Measurements from ENCODE around the gene IRAG1. TPM values are rescaled to one million over a fixed set of nuclear protein-coding genes. Genes with fewer than 3 reads are reported as not detected.

IRAG1 gene
- total RNA-seq, 6 experiments from 2014 or later, result 35.5 to 73.3 (median 38.2) TPM

DNA sequence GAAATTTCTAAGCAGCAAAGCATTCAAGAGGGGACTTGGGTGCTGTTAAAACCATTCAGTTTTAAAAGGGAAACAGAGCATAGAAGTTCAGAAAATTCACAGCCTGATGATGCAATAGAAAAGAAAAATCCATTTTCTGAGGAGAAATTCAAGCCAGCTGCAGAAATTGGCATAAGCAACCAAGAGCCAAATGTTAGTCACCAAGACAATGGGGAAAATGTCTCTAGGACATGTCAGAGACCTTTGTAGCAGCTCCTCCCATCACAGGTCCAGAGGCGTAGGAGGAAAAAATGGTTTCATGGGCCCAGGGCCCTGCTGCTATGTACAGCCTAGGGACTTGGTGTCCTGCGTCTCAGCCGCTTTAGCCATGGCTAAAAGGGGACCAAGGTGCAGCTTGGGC lies 5.5 kb upstream of the IRAG1 start:
- Mint-ChIP-seq H3K4me1 (ENCODE audit: low read depth) (peaks cover 34% of the 10 kb centered on the region), H3K27me3 (ENCODE audit: insufficient read depth) (no peaks in the 10 kb centered on the region; the same call in none of the 2 replicates), H3K36me3 (ENCODE audit: low read depth) (peaks cover 14% of the 10 kb centered on the region), H3K4me3 (no peak overlapping the region), H3K27ac (no peak overlapping the region), H3K9me3 (peaks cover 23% of the 10 kb centered on the region)
- DNase-seq, result no peak
- TF ChIP-seq, protein P1, sequence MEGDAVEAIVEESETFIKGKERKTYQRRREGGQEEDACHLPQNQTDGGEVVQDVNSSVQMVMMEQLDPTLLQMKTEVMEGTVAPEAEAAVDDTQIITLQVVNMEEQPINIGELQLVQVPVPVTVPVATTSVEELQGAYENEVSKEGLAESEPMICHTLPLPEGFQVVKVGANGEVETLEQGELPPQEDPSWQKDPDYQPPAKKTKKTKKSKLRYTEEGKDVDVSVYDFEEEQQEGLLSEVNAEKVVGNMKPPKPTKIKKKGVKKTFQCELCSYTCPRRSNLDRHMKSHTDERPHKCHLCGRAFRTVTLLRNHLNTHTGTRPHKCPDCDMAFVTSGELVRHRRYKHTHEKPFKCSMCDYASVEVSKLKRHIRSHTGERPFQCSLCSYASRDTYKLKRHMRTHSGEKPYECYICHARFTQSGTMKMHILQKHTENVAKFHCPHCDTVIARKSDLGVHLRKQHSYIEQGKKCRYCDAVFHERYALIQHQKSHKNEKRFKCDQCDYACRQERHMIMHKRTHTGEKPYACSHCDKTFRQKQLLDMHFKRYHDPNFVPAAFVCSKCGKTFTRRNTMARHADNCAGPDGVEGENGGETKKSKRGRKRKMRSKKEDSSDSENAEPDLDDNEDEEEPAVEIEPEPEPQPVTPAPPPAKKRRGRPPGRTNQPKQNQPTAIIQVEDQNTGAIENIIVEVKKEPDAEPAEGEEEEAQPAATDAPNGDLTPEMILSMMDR (IDR thresholded peaks at IDR 0.05), result no peak

DNA sequence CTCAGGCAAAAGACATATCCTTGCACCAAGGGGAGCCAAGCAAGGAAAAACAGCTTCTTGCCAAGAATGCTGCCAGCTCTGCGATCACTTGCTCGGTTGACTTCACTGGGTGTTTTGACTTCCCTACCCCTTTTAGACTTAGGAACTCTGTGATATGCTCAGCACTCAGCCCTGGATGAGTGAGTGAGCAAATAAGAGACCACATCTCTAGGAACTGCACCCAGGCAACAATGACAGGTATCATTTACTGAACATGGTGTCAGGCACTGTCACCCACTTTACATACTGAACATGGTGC lies 3.7 kb upstream of the IRAG1 start:
- no peak for DNase-seq
- Mint-ChIP-seq H3K9me3 (peaks cover 23% of the 10 kb centered on the region), H3K4me3 (no peak overlapping the region), H3K27ac (no peak overlapping the region), H3K27me3 (ENCODE audit: insufficient read depth) (peaks cover 3% of the 10 kb centered on the region), H3K36me3 (ENCODE audit: low read depth) (peaks cover 14% of the 10 kb centered on the region), H3K4me1 (ENCODE audit: low read depth) (peaks cover 48% of the 10 kb centered on the region)
- TF ChIP-seq, protein P1 (IDR thresholded peaks at IDR 0.05), result no peak

DNA sequence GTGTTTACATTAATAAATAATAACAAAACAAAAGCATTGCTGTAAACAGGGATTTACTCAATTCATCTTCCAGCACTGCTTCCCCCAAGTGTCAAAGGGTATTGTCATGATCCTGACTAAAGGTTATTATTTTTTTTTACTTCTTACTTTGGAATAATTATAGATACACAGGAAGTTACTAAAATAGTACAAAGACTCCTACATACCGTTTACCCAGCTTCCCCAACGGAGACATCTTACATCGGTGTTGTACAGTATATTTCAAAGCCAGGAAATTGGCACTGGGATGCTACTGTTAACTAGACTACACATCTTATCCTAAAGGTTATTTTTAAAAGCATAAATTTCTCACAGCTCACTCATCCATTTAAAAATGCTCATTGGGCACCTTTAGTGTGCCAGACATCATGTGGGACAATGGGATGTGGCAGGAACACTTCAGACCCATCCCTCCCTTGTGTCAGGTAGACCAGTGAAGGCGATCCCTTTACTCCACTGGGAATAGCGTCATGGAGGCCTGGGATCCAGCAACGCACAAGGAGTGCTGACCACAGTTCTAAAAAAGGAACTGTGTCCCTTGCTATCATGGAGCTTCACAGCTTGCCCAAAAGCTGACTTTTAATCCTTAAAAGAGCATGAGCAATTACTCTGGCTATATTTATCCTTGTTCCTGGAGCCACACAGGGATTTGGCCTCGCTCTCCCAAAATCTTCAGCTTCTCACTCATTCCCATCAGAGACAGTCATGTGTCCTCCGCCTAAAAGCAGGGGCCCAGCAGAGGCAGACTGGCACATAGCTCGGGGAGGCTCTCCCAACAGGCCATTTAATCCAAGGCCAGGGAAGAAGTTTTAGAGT lies 3.1 kb upstream of the IRAG1 start:
- TF ChIP-seq, protein P1 (IDR thresholded peaks at IDR 0.05), result no peak
- Mint-ChIP-seq H3K36me3 (ENCODE audit: low read depth) (peaks cover 20% of the 10 kb centered on the region), H3K4me1 (ENCODE audit: low read depth) (peaks cover 53% of the 10 kb centered on the region), H3K4me3 (no peak overlapping the region), H3K9me3 (peaks cover 23% of the 10 kb centered on the region), H3K27ac (no peak overlapping the region; the same call in 1 of the 2 replicates), H3K27me3 (ENCODE audit: insufficient read depth) (peaks cover 3% of the 10 kb centered on the region)
- DNase-seq, result no peak

DNA sequence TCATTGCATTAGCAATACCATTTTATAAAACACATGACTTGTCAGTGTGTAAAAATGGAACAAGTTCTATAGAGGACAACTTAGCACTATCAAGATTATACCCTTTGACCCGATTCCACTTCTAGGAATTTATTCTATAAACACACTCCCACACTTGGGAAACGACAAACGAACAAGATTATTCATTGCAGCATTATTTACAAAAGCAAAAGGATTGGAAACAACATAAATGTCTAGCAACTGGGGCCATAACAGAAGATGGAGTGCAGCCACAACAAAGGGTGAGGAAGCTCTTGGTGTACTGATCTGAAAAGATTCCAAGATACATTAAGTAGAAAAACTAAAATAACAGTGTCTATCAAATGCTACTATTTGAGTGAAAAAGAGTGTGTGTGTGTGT lies 2.3 kb upstream of the IRAG1 start:
- H3K36me3 Mint-ChIP-seq (ENCODE audit: low read depth), result peaks cover 26% of the 10 kb centered on the region
- H3K27me3 Mint-ChIP-seq (ENCODE audit: insufficient read depth), result peaks cover 3% of the 10 kb centered on the region

DNA sequence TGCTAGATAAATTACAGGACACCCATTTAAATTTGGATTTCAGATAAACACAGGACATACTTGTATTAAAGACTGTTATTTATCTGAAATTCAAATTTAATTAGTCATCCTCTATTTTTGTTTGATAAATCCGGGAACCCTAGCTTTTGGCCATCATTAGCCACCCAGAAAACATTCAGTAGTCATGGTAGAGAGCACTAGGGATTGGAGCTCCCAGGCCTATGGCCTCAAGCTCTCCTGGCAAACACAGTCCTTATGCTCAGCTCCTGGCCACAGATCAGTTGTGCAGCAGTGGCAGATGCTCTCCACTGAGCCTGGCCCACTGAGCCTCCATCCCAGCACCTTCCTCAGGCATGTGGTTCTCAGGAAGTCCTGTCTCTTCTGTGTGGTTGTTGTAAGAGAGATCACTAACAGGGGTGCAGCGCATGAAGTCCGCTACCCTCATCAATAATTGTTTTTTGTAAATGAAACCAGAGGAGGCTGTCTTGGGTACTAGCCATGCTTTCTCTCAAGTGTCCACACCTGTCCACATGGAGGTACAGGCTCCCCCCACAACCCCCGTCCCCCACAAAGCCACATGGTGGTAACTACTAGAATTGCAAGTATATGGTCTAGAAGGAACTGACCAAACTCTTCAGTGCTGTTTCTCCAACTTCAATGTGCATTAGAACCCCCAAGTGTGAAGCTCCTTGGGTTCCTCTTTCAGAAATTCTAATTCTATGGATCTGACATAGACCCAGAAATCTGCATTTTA lies 1.1 kb upstream of the IRAG1 start:
- H3K36me3 Mint-ChIP-seq (ENCODE audit: low read depth), result peaks cover 32% of the 10 kb centered on the region
- peak; percentile 79 for DNase-seq
- H3K4me3 Mint-ChIP-seq, result peak overlapping the region; percentile 93
- H3K9me3 Mint-ChIP-seq, result peaks cover 14% of the 10 kb centered on the region
- TF ChIP-seq, protein P1 (IDR thresholded peaks at IDR 0.05), result peak; percentile 60
- H3K27me3 Mint-ChIP-seq (ENCODE audit: insufficient read depth), result peaks cover 3% of the 10 kb centered on the region
- peaks cover 67% of the 10 kb centered on the region for H3K4me1 Mint-ChIP-seq (ENCODE audit: low read depth)
- H3K27ac Mint-ChIP-seq, result peak overlapping the region; percentile 92

More for the DNA sequence above, 2.3 kb upstream of the IRAG1 start:
- Mint-ChIP-seq H3K4me3 (no peak overlapping the region), H3K9me3 (peaks cover 22% of the 10 kb centered on the region), H3K27ac (peak overlapping the region; percentile 20; the same call in 1 of the 2 replicates), H3K4me1 (ENCODE audit: low read depth) (peaks cover 62% of the 10 kb centered on the region)
- TF ChIP-seq, protein P1 (IDR thresholded peaks at IDR 0.05), result no peak
- no peak for DNase-seq

Measured in HFFc6 (cell line).